Progenitor cell of endocrine pancreas (in vitro differentiated cells): ENCODE results near the gene BACH2. TPM values are rescaled to one million over a fixed set of nuclear protein-coding genes. Genes with fewer than 3 reads are reported as not detected.

Experiments
- DNase-seq: peaks from one replicate; pipeline ENCODE4 v3.0.0; 2021; ENCODE audit warnings: low spot score; ENCODE audit not compliant: unreplicated experiment
- H3K27ac Mint-ChIP-seq: 2 replicates; pipeline ENCODE4 v1.8.0; 2021; ENCODE audit warnings: mild to moderate bottlenecking, moderate library complexity, mixed read lengths
- H3K27me3 Mint-ChIP-seq: 2 replicates; pipeline ENCODE4 v1.8.0; 2021; ENCODE audit warnings: mixed read lengths
- H3K36me3 Mint-ChIP-seq: 2 replicates; pipeline ENCODE4 v1.8.0; 2022; ENCODE audit warnings: mixed read lengths; ENCODE audit not compliant: insufficient read depth
- H3K4me1 Mint-ChIP-seq: 2 replicates; pipeline ENCODE4 v1.8.0; 2021; ENCODE audit warnings: low read depth, mixed read lengths
- H3K4me3 Mint-ChIP-seq: 2 replicates; pipeline ENCODE4 v1.8.0; 2021; ENCODE audit warnings: low read depth, mild to moderate bottlenecking, moderate library complexity, mixed read lengths
- H3K9me3 Mint-ChIP-seq: 2 replicates; pipeline ENCODE4 v1.8.0; 2021; ENCODE audit warnings: low read depth, mixed read lengths
- total RNA-seq: library from RNA; stranded (reverse); gene quantifications from 2 replicates; pipeline ENCODE4 v1.2.1, GENCODE V29; 2021
- TF ChIP-seq, protein P1 (sequence below): fragments of 200-600 bp; sonication (generic); IDR thresholded peaks from one replicate; pipeline ENCODE4 v1.5.0; 2021; ENCODE audit warnings: antibody characterized with exemption, mild to moderate bottlenecking; ENCODE audit not compliant: unreplicated experiment

The BACH2 gene
- total RNA-seq, 1 donor from 2014 or later = 11.2 TPM

DNA sequence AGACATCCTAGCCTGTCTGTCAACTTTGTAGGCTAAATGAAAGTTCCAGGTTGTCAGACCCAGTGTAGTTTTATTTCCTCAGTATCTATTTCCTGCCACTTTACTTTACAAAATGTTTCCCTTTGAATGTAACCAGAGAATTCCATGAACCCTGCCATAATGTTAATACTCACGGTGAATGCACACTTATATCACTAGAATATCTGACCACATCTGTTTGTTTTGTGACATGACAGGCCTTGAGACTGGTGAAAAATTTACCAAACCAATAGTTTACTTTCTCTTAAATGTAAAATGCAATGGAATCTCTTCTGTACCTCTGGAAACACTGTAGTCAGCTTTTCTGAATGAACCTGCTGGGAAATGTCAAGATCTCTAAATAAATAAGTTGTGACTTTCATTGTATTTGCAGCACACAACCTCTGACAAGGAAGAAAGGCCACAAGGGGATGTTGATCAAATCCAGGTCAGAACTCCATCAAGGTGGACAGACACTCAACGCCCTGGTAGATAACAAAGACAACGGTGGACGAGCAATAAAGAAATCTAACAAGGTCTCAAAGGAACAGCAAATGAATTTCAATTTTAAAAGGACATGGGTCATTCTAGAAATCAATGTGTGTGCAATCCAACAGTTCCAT, 59.2 kb downstream of the BACH2 start:
- no peak for DNase-seq
- H3K4me1 Mint-ChIP-seq = peaks cover 23% of the 10 kb centered on the region
- H3K36me3 Mint-ChIP-seq = no peaks in the 10 kb centered on the region
- H3K27me3 Mint-ChIP-seq = no peaks in the 10 kb centered on the region
- TF ChIP-seq, protein P1, sequence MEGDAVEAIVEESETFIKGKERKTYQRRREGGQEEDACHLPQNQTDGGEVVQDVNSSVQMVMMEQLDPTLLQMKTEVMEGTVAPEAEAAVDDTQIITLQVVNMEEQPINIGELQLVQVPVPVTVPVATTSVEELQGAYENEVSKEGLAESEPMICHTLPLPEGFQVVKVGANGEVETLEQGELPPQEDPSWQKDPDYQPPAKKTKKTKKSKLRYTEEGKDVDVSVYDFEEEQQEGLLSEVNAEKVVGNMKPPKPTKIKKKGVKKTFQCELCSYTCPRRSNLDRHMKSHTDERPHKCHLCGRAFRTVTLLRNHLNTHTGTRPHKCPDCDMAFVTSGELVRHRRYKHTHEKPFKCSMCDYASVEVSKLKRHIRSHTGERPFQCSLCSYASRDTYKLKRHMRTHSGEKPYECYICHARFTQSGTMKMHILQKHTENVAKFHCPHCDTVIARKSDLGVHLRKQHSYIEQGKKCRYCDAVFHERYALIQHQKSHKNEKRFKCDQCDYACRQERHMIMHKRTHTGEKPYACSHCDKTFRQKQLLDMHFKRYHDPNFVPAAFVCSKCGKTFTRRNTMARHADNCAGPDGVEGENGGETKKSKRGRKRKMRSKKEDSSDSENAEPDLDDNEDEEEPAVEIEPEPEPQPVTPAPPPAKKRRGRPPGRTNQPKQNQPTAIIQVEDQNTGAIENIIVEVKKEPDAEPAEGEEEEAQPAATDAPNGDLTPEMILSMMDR = no peak
- no peaks in the 10 kb centered on the region for H3K9me3 Mint-ChIP-seq
- H3K4me3 Mint-ChIP-seq = no peak overlapping the region
- H3K27ac Mint-ChIP-seq = no peak overlapping the region

DNA sequence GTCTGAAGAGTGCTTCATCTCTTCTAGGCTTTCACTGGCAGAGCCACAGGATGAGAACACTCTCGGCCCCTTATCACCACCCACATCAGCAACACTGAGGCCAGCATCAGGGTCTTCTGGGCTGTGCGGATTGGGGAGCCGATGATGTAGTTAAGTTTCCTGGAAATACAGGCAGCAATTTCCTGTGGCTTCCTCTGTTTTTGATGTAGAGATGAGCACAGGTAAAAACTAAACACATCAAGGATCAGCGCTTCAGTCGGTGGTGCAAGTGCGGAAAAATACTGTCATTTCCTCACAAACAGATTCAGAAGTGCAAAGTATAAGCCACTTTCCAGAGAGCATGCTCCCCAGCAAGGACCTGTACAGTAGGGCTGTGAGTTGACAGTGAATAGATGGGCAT, 62.6 kb downstream of the BACH2 start:
- DNase-seq = no peak
- Mint-ChIP-seq H3K27me3 (no peaks in the 10 kb centered on the region), H3K27ac (no peak overlapping the region), H3K4me1 (peaks cover 23% of the 10 kb centered on the region), H3K9me3 (no peaks in the 10 kb centered on the region), H3K36me3 (no peaks in the 10 kb centered on the region), H3K4me3 (no peak overlapping the region)
- TF ChIP-seq, protein P1 = no peak

DNA sequence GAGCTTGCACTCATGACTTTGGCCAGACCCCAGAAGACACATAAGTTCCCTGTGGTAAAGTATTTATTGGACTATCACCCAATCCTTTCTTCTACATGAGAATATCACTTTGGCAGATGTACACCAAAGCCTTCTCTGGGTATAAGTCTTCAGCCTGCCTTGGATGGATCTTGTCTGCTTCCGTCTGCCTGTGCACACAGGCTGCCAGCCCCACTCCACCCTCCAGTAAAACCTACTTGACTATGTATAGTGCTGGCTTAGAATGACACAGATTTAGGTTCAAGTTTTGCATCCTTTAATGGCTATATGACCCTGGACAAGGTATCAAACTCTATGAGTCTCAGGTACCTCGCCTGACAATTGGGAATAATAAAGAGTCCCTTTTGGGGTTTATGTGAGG, 63.4 kb downstream of the BACH2 start:
- Mint-ChIP-seq H3K4me1 (peaks cover 17% of the 10 kb centered on the region), H3K27me3 (no peaks in the 10 kb centered on the region), H3K36me3 (no peaks in the 10 kb centered on the region), H3K27ac (no peak overlapping the region), H3K4me3 (no peak overlapping the region), H3K9me3 (no peaks in the 10 kb centered on the region)
- TF ChIP-seq, protein P1 = no peak
- no peak for DNase-seq

DNA sequence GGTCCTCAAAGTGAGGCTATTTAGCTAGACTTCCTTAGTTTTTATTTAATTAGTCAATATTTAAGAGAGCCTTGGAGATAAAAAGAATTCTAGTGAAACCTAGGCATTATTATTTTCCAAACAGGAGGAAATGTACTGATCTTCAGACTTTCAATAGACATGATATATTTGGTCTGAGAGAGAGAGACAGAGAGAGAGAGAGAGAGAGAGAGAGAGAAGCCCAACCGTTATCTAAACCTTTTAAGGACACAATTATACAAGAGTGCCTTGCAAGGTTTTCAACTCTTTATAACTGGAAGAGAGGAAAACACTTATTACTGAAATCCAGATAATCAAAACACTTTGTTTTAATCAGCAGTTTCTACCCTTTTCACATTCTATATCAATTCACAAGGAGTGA, 64.8 kb downstream of the BACH2 start:
- Mint-ChIP-seq H3K27ac (no peak overlapping the region), H3K4me1 (peaks cover 14% of the 10 kb centered on the region), H3K27me3 (no peaks in the 10 kb centered on the region), H3K9me3 (no peaks in the 10 kb centered on the region), H3K36me3 (no peaks in the 10 kb centered on the region), H3K4me3 (no peak overlapping the region)
- TF ChIP-seq, protein P1 = no peak
- DNase-seq = no peak

DNA sequence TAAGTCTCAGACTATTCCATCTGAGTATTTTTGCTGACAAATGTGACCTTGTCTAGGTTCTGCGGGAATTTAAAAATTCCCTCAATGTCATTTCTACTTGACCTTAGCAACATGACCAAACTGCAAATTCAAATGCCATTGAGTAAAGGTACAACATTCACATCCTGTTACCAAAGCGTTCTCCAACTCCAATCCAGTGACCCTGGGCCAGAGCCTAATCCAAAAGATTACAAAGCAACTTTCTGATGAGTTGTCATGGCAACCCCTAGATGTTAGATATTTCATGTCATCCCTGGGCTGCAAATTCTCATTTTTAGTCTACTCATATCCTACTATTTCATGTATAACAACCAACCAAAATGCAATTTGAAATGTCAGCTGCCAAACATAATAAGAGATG, 65.3 kb downstream of the BACH2 start:
- Mint-ChIP-seq H3K36me3 (no peaks in the 10 kb centered on the region), H3K27ac (no peak overlapping the region), H3K9me3 (no peaks in the 10 kb centered on the region), H3K4me1 (peaks cover 14% of the 10 kb centered on the region), H3K27me3 (no peaks in the 10 kb centered on the region), H3K4me3 (no peak overlapping the region)
- no peak for DNase-seq
- TF ChIP-seq, protein P1 = no peak
